Activated CD8-positive, alpha-beta memory T cell treated with anti-CD3 and anti-CD28 coated beads for 4 hours (primary cell): Measurements from ENCODE around the gene PLCB4.

Experiments
- DNase-seq, 2 donors: peaks; one replicate each; pipeline ENCODE4 v3.0.0-alpha.2; 2020; ENCODE audit warnings: low read depth in 2 of 2

The PLCB4 gene

DNA sequence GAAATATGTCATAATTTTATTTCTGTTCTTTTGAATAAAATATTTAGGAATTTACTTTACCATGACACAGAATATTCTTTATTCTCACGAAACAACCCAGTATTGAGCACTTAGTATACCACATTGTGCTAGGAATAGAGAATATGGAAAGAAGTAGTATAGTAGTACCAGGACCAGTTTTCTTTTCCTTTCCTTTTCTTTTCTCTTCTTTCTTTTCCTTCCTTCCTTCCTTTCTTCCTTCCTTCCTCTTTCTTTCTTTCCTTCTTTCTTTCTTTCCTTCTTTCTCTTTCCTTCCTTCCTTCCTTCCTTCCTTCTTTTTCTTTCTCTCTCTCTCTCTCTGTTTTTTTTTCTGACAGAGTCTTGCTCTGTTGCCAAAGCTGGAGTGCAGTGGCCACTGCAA lies 7.5 kb upstream of the PLCB4 start:
- DNase-seq, result no peak

- DNase-seq, result no peak
These were observed 6.8 kb upstream of the PLCB4 start for GRCh38 chr20:9062066-9062465.

DNA sequence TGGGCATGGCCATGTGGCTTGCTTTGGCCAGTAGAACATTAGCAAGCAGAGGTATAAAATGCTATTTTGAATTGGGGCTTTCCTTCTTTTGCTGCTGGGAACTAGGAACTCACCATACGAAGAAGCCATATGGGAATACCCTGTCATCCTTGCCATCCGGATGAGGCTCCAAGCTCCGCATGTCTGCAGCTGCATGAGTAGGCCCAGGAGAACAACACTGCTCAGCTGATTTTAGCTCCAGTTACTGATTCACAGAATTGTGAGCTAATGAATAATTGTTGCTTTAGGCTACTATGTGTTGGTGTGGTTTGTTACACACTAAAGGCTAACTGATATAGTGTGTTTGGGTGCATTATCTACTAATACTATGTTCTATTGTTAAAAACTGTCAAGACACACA lies 2.7 kb upstream of the PLCB4 start:
- no peak for DNase-seq

DNA sequence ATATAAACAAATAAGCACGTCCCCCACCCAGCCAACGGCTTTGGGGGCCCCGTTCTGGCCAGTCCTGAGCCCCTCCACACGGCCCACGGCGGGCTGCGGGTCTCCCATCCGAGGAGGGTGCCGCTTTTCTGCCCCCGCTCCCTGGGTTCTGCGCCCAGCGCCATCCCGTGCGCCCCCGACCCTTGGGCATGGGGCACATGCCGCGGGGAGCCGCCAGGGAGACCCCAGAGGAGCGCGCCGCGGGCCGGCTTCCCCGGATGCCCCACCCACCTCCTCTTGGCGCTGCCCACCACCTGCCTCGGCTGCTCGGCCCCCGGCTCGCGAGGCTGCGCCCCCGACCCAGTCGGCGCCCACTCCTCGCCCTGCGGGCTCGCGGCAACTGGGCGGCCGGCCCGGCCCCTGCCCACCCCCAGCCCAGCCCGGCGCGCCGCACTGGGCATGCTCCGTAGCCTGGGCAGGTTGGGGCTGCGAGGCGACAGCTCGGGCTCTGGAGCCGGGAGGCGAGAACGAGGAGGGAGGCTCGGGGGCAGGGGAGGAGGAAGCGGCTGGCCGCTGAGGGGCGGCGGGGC lies 570 bp upstream of the PLCB4 start:
- DNase-seq, result no peak

DNA sequence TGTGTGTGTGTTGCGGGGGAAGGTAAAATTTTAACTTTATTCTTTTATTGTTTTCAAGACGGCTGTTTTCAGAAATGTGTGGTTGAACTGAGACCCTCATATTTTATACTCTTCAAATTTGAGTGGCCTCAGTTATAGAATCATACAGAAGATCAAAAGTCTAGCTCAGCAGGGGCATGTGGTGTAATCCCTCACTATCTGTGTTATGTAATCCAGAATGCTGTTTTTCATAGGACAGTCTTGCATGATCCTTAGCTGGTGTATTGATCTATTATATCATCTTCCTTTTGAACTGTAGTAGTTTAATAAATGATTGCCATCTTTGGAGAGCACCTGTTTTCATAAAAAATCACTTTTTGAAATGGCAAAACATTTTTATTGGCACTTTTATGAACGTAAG lies 1.4 kb downstream of the PLCB4 start:
- no peak for DNase-seq

DNA sequence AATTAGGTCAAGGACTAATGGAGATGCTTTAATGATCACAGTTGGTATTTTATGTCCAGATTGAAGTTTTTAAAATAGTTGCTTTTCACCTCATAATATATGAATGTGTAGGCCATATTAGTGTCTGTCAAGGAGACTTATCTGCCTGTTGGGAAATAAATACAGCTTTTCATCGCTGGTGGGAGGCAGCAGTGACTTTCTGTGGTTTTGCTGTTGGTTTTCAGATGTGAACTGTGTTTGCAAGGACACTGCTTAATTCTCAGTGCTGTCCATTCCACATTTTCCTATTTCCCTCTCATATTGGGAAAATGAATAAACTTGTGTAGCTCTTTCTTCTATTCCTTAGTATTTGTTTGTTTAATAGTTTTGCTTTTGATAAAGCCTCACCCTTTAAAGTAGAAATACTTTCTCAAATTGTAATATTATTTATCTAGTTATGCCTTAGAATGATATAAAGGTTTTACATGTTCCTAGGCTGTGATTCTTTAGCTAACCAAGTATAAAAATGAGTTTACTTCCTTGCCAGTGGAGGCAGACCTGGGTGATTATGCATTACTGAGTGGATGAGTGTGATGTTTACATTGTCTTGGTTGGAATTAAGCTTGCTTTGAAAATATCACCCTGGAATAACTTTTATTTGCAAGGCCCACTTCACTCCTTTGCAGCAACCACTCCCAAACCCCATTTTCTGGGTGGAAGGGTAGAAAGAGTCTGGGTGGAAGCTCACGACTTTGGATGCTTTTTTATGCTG lies 3.3 kb downstream of the PLCB4 start:
- no peak for DNase-seq

DNA sequence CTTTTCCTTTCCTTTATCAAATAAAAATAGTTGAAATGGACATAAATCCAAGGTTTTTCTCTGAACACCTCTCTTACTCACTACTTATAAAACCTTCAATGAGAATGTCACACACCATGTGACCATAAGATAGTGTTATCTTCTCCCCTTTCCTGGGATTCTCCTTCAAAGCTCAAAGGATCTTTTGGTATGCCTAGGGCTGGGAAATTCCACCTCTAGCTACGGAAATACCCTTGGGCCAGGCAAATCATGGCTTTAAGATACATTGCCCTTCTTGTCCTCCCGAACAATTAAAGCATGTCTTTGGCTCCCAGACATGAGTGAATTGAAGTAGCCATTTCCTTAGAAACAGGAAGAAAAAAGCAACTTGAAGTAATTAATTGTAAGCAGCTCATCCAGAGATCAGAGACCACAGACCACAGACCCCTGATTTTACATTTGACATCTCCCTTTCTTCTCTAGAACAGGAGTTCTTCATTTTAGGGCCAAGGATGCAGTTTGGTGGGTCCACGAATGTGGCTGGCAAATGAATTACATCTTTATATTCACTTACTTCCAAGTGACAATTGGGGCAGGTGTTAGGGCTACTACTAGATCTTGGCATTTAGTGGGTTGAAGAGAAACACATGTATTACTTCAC lies 4.1 kb downstream of the PLCB4 start:
- DNase-seq, result no peak

GRCh38 chr20:9075264-9076095 lies 6.6 kb downstream of the PLCB4 start:
- no peak for DNase-seq

DNA sequence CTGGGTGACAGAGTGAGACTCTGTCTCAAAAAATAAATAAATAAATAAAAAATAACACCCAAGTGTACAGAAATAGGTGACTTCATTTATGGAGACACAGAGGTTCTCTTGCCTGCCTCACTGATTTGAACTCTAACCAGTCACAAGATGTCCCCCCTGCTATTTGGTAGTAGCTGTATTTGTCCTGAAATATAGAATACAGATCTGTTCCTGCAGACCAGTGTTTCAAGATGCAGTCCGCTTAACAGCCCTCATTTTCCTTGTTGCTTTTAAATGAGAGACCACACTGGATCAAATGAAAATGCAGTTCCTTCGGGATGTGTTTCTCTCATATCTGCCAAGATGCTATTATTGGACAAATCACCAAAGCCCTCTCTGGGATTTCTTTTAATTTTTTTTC lies 7.6 kb downstream of the PLCB4 start:
- no peak for DNase-seq

GRCh38 chr20:9078826-9079731 lies 10.2 kb downstream of the PLCB4 start:
- DNase-seq, result no peak

DNA sequence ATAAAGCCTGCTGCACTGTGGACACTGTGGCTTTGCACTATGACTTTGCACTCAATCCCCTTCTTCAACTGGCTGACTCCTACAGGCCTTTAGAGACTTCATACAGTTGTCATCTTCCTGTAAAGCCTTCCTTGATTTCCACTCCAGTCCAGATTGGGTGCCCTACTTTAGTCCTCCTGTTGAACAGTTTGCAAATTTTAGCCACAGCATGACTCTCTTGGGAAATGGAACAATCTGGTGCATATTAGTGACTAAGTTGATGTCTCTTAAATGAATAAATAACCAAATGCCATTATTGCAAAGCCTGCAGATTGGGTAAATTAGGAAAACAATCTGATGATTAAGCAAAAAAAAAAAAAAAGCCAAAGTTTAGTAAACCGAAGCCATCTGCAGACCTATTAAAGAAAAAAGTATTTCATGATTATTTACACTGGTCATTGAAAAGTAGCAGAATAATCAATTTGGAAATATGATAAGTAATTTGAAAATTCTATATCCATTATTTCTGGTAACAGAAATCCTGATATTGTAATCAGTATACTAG lies 12.6 kb downstream of the PLCB4 start:
- DNase-seq, result no peak

GRCh38 chr20:9082741-9083140 lies 13.9 kb downstream of the PLCB4 start:
- no peak for DNase-seq

DNA sequence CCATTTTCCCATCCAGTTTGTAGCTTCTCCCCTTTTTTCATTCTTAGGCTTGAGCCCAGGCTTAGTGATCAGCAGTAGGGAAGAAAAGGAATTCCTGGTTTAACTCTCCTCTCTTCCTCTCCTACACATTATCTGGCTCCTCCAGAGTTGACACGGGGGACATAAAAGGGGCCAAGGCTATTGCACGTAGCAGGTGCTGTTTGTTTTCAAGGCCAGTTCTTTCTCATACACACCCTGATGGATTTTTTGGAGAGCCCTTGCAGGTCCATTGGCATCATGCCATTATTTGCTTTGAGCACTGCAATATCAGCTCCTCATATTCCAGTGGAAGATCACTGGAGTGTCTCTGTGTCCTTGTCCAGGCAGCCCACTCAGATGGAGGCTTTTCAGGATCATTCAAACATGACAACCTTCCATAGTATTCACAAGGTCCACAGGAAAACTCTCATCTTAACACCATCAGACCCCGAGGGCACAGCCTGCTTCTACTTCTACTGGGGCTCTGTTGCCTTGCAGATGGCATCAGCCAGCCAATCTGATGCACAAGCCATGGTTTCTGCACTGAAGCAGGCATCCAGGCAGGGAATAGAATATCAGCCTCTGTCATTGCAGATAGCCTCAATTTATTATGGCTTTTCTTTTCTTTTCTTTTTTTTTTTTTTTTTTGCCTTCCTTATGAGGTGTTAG lies 18.8 kb downstream of the PLCB4 start:
- no peak for DNase-seq

GRCh38 chr20:9088556-9088955 lies 19.7 kb downstream of the PLCB4 start:
- DNase-seq, result no peak

DNA sequence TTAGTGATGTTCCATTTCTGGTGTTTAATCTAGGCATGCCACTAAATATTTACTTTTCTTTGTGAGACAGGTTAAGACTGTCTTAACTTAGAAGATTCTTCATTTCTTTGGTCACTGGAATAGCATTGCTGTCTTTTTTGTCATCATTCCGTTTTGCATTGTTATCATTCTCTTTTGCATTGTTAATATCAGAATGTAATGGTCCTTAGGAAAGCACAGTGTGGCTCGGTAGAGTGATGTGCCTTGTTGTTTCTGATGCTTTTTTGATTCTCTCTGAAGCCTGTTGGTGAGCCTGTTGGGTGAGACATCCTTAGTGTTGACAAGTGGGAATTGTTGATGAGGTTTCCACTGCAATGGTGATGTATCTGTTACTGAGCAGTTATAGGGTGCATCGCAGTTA lies 23.2 kb downstream of the PLCB4 start:
- DNase-seq, result no peak

DNA sequence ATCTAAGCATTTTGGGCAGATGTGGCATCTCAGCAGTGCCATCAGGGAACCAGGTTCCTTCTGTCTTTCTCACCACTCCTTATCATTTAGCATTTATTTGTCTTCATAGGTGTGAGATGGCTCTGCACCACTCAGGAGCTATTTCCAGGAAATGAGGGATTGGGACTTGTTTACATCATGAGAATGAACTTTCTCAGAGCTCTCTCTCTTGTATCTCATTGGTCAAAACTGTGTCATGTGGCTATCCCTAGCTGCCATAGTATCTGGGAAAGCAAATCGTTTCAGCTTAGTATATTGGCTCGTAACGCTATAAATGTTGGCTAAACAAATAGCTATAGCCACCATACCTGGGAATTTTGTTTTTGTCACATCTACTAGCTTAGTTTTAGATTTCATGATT lies 23.8 kb downstream of the PLCB4 start:
- no peak for DNase-seq

DNA sequence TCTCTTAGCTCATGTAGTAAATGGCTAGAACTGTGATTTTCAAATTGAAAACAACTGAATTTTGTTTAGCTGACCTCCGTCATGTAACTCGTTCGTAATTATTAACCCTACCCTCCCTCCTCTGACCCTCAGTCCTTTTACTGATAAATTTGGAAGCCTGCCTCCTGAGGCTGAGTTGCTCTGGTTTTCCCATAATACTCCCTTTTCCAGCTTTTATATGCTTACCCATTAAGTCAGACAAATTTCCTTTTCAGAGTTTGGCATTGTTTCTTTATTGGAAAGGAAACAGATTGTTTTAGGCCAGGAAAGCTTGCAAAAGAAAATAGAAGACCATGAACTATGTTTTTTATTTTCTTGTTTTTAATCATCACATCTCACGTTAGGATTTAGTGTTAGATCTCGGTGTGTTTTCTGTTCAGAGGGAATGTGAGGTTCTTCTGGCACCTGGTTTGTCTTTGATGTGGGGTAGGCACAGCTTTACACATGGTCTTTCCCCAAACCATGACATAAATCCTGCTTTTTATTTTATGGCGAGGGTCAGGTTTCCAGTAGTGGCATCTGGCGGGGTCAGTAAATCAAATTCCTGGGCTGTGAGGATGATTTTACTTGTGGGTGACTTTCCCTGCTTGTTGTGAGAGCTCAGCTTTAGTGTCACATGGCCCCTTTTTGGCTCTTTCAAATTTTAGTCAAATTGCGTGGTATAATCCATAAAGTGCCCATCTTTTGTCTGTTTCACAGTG lies 24.5 kb downstream of the PLCB4 start:
- DNase-seq, result no peak

DNA sequence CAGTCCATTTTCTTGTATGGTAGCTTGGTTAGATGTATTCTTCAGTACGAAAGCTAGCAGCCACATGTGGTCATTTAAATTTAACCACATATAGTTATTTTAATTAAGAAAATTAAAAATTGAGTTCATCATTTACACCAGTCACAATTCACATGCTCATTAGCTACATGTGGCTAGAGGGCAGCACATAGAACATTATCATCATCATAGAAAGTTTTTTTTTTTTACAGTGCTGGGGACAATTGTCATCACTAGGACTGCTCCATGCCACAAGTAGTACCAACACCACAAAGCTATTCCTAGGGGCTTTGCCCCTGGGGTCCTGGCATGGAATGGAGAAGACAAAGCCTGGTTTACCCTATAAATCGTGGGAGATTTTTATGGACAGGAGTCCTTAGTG lies 30.5 kb downstream of the PLCB4 start:
- DNase-seq, result no peak

- no peak for DNase-seq
These were observed 31.8 kb downstream of the PLCB4 start for GRCh38 chr20:9100691-9101090.

- DNase-seq, result no peak
These were observed 33.6 kb downstream of the PLCB4 start for GRCh38 chr20:9102456-9102855.
